Adipose tissue (tissue), 3 donors: ENCODE data around the gene LBR. TPM values are rescaled to one million over a fixed set of nuclear protein-coding genes. Genes with fewer than 3 reads are reported as not detected.
"Not testable (repeated sequence)": the region's sequence is repeated elsewhere in the genome, so short reads cannot be mapped to it uniquely, and the experiment has no call there.

Experiments used
- H3K27ac ChIP-seq: one replicate; pipeline ENCODE4 v1.5.1; 2013; ENCODE audit warnings: low read depth, low read length
- WGBS, 3 donors: extraction: QIAGEN DNeasy Blood & Tissue Kit; methylation state at CpG; one replicate each; pipeline ENCODE4 v1.1.7; 2013; 5-methylcytosine and 5-hydroxymethylcytosine counted together
- polyA plus RNA-seq, 3 donors: library from polyadenylated mRNA; stranded (reverse); fragments of 200-250 nt; gene quantifications; one replicate each; pipeline ENCODE4 v1.2.3, GENCODE V29; 2013
- donor health status: healthy with polysubstance abuse.
- donor health status: Bipolar disorder and iron deficiency.
- donor health status: healthy.

LBR gene
- polyA plus RNA-seq, 3 donors: 8.5 to 19.6 (median 10.4) TPM

GRCh38 chr1:225408249-225408648 is 19.6 kb downstream of the LBR start:
- no peak overlapping the region for H3K27ac ChIP-seq
- WGBS, 3 donors: 59 to 91% (median 87%) methylated on average over 4 of the region's 4 CpGs

GRCh38 chr1:225407755-225408154 is 20.1 kb downstream of the LBR start:
- no peak overlapping the region for H3K27ac ChIP-seq
- 90 to 96% (median 94%) methylated on average over 2 of the region's 2 CpGs for WGBS, 3 donors

- H3K27ac ChIP-seq: no peak overlapping the region
- WGBS, 3 donors: 92 to 96% (median 96%) methylated on average over 8 of the region's 8 CpGs
Measured at GRCh38 chr1:225406976-225407725, 20.7 kb downstream of the LBR start.

- WGBS, 3 donors: 76 to 95% (median 84%) methylated on average over 5 of the region's 5 CpGs
Measured at GRCh38 chr1:225400968-225401367, 26.9 kb downstream of the LBR start.

GRCh38 chr1:225396357-225396756 is 31.5 kb downstream of the LBR start:
- 77 to 91% (median 89%) methylated on average over 2 of the region's 2 CpGs for WGBS, 3 donors
- H3K27ac ChIP-seq: no peak overlapping the region

More at GRCh38 chr1:225400968-225401367, 26.9 kb downstream of the LBR start:
- H3K27ac ChIP-seq: no peak overlapping the region

GRCh38 chr1:225389843-225390242 is 38.0 kb downstream of the LBR start:
- no peak overlapping the region for H3K27ac ChIP-seq
- WGBS, 3 donors: 85 to 92% (median 90%) methylated on average over 4 of the region's 4 CpGs

GRCh38 chr1:225388372-225388771 is 39.5 kb downstream of the LBR start:
- H3K27ac ChIP-seq: no peak overlapping the region
- 41 to 79% (median 50%) methylated on average over 4 of the region's 4 CpGs for WGBS, 3 donors

- H3K27ac ChIP-seq: not testable (repeated sequence)
- 98 to 100% (median 98%) methylated on average over 2 to 3 of the region's 3 CpGs for WGBS, 3 donors
Measured at GRCh38 chr1:225386860-225387259, 41.0 kb downstream of the LBR start.

GRCh38 chr1:225380691-225381090 is 47.1 kb downstream of the LBR start:
- no peak overlapping the region for H3K27ac ChIP-seq
- WGBS, 3 donors: 92 to 97% (median 95%) methylated on average over 1 of the region's 1 CpG

GRCh38 chr1:225378880-225379279 is 49.0 kb downstream of the LBR start:
- H3K27ac ChIP-seq: no peak overlapping the region
- WGBS, 3 donors: 52 to 54% (median 54%) methylated on average over 10 of the region's 10 CpGs

GRCh38 chr1:225374996-225375395 is 52.8 kb downstream of the LBR start:
- WGBS, 3 donors: 82 to 90% (median 82%) methylated on average over 4 of the region's 4 CpGs
- H3K27ac ChIP-seq: no peak overlapping the region

- whole genome bisulfite sequencing, 3 donors: 91 to 93% (median 93%) methylated on average over 21 of the region's 21 CpGs
Measured at GRCh38 chr1:225373155-225373554, 54.7 kb downstream of the LBR start.

GRCh38 chr1:225371366-225372010 is 56.4 kb downstream of the LBR start:
- 81 to 93% (median 82%) methylated on average over 3 of the region's 3 CpGs for WGBS, 3 donors
- no peak overlapping the region for H3K27ac ChIP-seq

More at GRCh38 chr1:225373155-225373554, 54.7 kb downstream of the LBR start:
- no peak overlapping the region for H3K27ac ChIP-seq

- WGBS, 3 donors: 78 to 88% (median 85%) methylated on average over 3 of the region's 3 CpGs
- no peak overlapping the region for H3K27ac ChIP-seq
Measured at GRCh38 chr1:225368036-225368552, 59.7 kb downstream of the LBR start.

- H3K27ac ChIP-seq: no peak overlapping the region
Measured at GRCh38 chr1:225366552-225366951, 61.3 kb downstream of the LBR start.

GRCh38 chr1:225366018-225366417 is 61.8 kb downstream of the LBR start:
- no peak overlapping the region for H3K27ac ChIP-seq

More at GRCh38 chr1:225366552-225366951, 61.3 kb downstream of the LBR start:
- WGBS, 3 donors: 15 to 49% (median 48%) methylated on average over 1 of the region's 1 CpG

GRCh38 chr1:225364439-225364838 is 63.4 kb downstream of the LBR start:
- 91 to 93% (median 92%) methylated on average over 6 of the region's 6 CpGs for WGBS, 3 donors
- H3K27ac ChIP-seq: no peak overlapping the region

GRCh38 chr1:225362805-225363204 is 65.0 kb downstream of the LBR start:
- H3K27ac ChIP-seq: no peak overlapping the region

- 92 to 98% (median 94%) methylated on average over 1 of the region's 1 CpG for WGBS, 3 donors
Measured at GRCh38 chr1:225361176-225361575, 66.7 kb downstream of the LBR start.

GRCh38 chr1:225360119-225360518 is 67.7 kb downstream of the LBR start:
- no peak overlapping the region for H3K27ac ChIP-seq
- 87 to 94% (median 91%) methylated on average over 4 of the region's 4 CpGs for WGBS, 3 donors

More at GRCh38 chr1:225361176-225361575, 66.7 kb downstream of the LBR start:
- no peak overlapping the region for H3K27ac ChIP-seq
